AG04449 (cell line): ENCODE measurements around the gene TRABD2A.

Experiments used
- CTCF ChIA-PET: fragments of 350-600 bp; formaldehyde crosslinking; extraction: SDS; loops from one replicate; lab custom pipeline; 2021; ENCODE audit warnings: antibody characterized with exemption; lab: Yijun Ruan, JAX
- POLR2A ChIA-PET: fragments of 400-600, 350-600 bp; formaldehyde crosslinking; extraction: SDS; loops from one replicate; lab custom pipeline; 2020; ENCODE audit warnings: antibody characterized with exemption, inconsistent platforms; lab: Yijun Ruan, JAX
- DNase-seq: peaks from one replicate; pipeline ENCODE4 v3.0.0-alpha.2; 2010; ENCODE audit warnings: low read depth, low spot score
- H3K4me3 ChIP-seq: 2 replicates; pipeline ENCODE4 v1.5.1; 2011; ENCODE audit warnings: low read depth, mild to moderate bottlenecking, control low read depth, low read length
- CTCF ChIP-seq: IDR thresholded peaks from one replicate; pipeline ENCODE4 v1.5.1; 2011; ENCODE audit warnings: mild to moderate bottlenecking, moderate library complexity, low read length, control low read depth, inconsistent platforms; ENCODE audit not compliant: insufficient read depth; ENCODE audit errors: missing control alignments

Gene TRABD2A

GRCh38 chr2:84862006-84862405 is 18.9 kb downstream of the TRABD2A start:
- H3K4me3 ChIP-seq: no peak overlapping the region
- ChIA-PET CTCF (interaction anchor here (1.2 to 1.6 kb wide), 4 partner anchors 17 to 336 kb away, joined by 3 to 4 read pairs (median 4); no protein-coding TSS in a partner anchor), POLR2A (no interaction called here)
- DNase-seq: no peak
- no peak for TF ChIP-seq CTCF

GRCh38 chr2:84861539-84861938 is 19.3 kb downstream of the TRABD2A start:
- DNase-seq: no peak
- H3K4me3 ChIP-seq: no peak overlapping the region
- POLR2A ChIA-PET: no interaction called here
- CTCF ChIA-PET: interaction anchor here (1.2 to 1.6 kb wide), 4 partner anchors 17 to 335 kb away, joined by 3 to 4 read pairs (median 4); no protein-coding TSS in a partner anchor
- TF ChIP-seq CTCF: no peak

- ChIA-PET CTCF (interaction anchor here (1.1 to 2.9 kb wide), 8 partner anchors 14 to 366 kb away, joined by 3 to 27 read pairs (median 4); no protein-coding TSS in a partner anchor), POLR2A (no interaction called here)
- H3K4me3 ChIP-seq: no peak overlapping the region
- DNase-seq: no peak
- no peak for TF ChIP-seq CTCF
These were observed 21.9 kb downstream of the TRABD2A start for GRCh38 chr2:84858937-84859336.

- H3K4me3 ChIP-seq: no peak overlapping the region
- ChIA-PET POLR2A (no interaction called here), CTCF (interaction anchor here (0.8 to 2.9 kb wide), 15 partner anchors 12 to 365 kb away, joined by 3 to 27 read pairs (median 4); no protein-coding TSS in a partner anchor)
- no peak for DNase-seq
- TF ChIP-seq CTCF: peak; percentile 41
These were observed 22.8 kb downstream of the TRABD2A start for GRCh38 chr2:84858123-84858522.

DNA sequence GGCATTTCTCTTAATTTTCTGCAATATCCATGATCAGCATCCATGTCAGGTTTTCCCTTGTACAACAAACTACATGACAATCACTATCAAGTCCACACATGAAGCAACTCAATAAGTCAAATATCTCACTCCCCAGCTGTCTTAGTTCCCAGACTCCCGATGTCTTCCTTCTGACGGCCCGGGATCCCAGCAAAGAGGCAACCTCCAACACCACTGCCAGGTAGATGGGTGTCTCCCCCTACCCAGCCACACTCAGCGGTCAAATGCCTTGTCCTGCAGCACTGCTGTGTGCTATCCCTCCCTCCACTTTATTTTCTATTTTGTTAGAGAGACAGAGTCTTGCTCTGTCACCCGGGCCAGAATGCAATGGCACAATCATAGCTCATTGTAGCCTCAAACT is 23.3 kb downstream of the TRABD2A start:
- no peak for TF ChIP-seq CTCF
- DNase-seq: no peak
- ChIA-PET CTCF (interaction anchor here (0.8 to 2.9 kb wide), 15 partner anchors 11 to 365 kb away, joined by 3 to 27 read pairs (median 4); no protein-coding TSS in a partner anchor), POLR2A (no interaction called here)
- H3K4me3 ChIP-seq: no peak overlapping the region

- ChIA-PET POLR2A (no interaction called here), CTCF (interaction anchor here (1.5 to 2.9 kb wide), 5 partner anchors 10 to 364 kb away, joined by 3 to 27 read pairs (median 7); no protein-coding TSS in a partner anchor)
- no peak for DNase-seq
- H3K4me3 ChIP-seq: no peak overlapping the region
- no peak for TF ChIP-seq CTCF
These were observed 24.1 kb downstream of the TRABD2A start for GRCh38 chr2:84856787-84857186.
